HG03095 (cell line): ENCODE results near the gene AGAP2.

Experiments
- ATAC-seq: cut with Tn5 transposase; IDR thresholded peaks from one replicate; pipeline ENCODE4 v1.9.1; 2021; ENCODE audit warnings: moderate library complexity; ENCODE audit not compliant: unreplicated experiment

AGAP2 gene

GRCh38 chr12:57767876-57768275, 29.3 kb upstream of the AGAP2 start:
- no peak for ATAC-seq

- no peak for ATAC-seq
Measured at GRCh38 chr12:57767305-57767698, 28.8 kb upstream of the AGAP2 start.

GRCh38 chr12:57766464-57767304, 28.1 kb upstream of the AGAP2 start, which contains the start of gene CYP27B1:
Gene CYP27B1, minus strand, starts transcription at chr12:57767078. Its CDS starts 37 bp downstream, at chr12:57767041.
- no peak for ATAC-seq

GRCh38 chr12:57765698-57766463, 27.3 kb upstream of the AGAP2 start:
- ATAC-seq, result no peak

GRCh38 chr12:57765003-57765697, 26.6 kb upstream of the AGAP2 start:
- ATAC-seq, result peak; percentile 46

- no peak for ATAC-seq
Measured at GRCh38 chr12:57764662-57765002, 26.1 kb upstream of the AGAP2 start.

GRCh38 chr12:57763881-57764661, 25.5 kb upstream of the AGAP2 start:
- ATAC-seq, result no peak

GRCh38 chr12:57762463-57762862, 23.9 kb upstream of the AGAP2 start:
- no peak for ATAC-seq

GRCh38 chr12:57761391-57761998, 23.0 kb upstream of the AGAP2 start:
- ATAC-seq, result no peak

GRCh38 chr12:57760347-57760982, 21.9 kb upstream of the AGAP2 start:
- no peak for ATAC-seq

- ATAC-seq, result no peak
Measured at GRCh38 chr12:57759360-57759980, 20.9 kb upstream of the AGAP2 start.

- ATAC-seq, result no peak
Measured at GRCh38 chr12:57758552-57759359, 20.2 kb upstream of the AGAP2 start.

GRCh38 chr12:57757771-57758170, 19.2 kb upstream of the AGAP2 start:
- ATAC-seq, result no peak

GRCh38 chr12:57756406-57757341, 18.1 kb upstream of the AGAP2 start:
- no peak for ATAC-seq

GRCh38 chr12:57755454-57756372, 17.2 kb upstream of the AGAP2 start:
- ATAC-seq, result no peak

- ATAC-seq, result no peak
Measured at GRCh38 chr12:57755194-57755453, 16.6 kb upstream of the AGAP2 start.
